Transverse colon (tissue), 3 donors: Measurements from ENCODE around the gene BRICD5.

Experiments
- POLR2A ChIP-seq: fragments of 450-650 bp; IDR thresholded peaks from one replicate; pipeline ENCODE4 v1.6.1; 2016; ENCODE audit warnings: antibody characterized with exemption, mild to moderate bottlenecking, moderate library complexity
- TF ChIP-seq, protein P1 (sequence below), 5 experiments: fragments of 200-600 bp in 3 of 5; fragments of 450-650 bp in 2 of 5; sonication (generic) in 3 of 5; IDR thresholded peaks; 1 replicate in 2 of 5; 2 replicates in 3 of 5; pipeline ENCODE4 v1.5.1; 2016 to 2017; ENCODE audit warnings: antibody characterized with exemption in 5 of 5, inconsistent platforms in 3 of 5, mild to moderate bottlenecking in 2 of 5, moderate library complexity in 1 of 5

GRCh38 chr16:2190002-2190658, 20.5 kb downstream of the BRICD5 start:
- TF ChIP-seq, protein P1, sequence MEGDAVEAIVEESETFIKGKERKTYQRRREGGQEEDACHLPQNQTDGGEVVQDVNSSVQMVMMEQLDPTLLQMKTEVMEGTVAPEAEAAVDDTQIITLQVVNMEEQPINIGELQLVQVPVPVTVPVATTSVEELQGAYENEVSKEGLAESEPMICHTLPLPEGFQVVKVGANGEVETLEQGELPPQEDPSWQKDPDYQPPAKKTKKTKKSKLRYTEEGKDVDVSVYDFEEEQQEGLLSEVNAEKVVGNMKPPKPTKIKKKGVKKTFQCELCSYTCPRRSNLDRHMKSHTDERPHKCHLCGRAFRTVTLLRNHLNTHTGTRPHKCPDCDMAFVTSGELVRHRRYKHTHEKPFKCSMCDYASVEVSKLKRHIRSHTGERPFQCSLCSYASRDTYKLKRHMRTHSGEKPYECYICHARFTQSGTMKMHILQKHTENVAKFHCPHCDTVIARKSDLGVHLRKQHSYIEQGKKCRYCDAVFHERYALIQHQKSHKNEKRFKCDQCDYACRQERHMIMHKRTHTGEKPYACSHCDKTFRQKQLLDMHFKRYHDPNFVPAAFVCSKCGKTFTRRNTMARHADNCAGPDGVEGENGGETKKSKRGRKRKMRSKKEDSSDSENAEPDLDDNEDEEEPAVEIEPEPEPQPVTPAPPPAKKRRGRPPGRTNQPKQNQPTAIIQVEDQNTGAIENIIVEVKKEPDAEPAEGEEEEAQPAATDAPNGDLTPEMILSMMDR (IDR thresholded peaks at IDR 0.05), result no peak
- no peak for TF ChIP-seq POLR2A
